ENCODE measurements around the gene OR52W1.

Gene OR52W1

DNA sequence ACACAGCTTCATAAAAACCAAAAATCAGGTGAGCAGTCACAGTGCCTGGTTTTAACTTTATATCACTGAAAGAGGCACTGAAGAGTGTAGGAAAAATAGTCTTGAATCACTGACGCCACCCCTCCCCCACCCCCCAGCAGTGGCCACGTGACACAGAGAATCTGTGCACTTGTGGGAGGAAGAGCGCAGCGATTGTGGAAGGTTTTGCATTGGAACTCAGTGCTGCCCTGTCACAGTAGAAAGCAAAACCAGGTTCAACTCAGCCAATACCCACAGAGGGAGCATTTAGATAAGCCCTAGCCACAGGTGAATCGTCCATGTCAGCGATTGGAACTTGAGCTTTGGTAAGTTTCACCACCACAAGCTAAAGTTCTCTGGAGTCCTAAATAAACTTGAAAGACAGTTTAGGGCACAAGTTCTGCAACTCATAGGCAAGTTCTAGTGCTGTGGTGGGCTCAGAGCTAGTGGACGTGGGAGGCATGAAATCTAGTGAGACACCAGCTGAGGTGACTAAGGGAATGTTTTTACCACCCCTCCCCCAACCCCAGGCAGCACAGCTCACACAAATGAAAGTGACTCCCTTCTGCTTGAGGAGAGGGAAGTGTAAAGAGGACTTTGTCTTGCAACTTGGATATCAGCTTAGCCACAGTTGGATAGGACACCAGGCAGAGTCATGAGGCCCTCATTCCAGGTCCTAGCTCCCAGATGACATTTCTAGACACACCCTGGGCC, 42.2 kb upstream of the OR52W1 start:
- Histone ChIP-seq H3K79me2 (ENCODE audit: low read length) (no peaks in the 10 kb centered on the region), H2AFZ (ENCODE audit: low read length) (no peak overlapping the region), H4K20me1 (ENCODE audit: insufficient read depth, low read length) (no peaks in the 10 kb centered on the region), H3K36me3 (replicated peaks; ENCODE audit: insufficient read depth, low read length) (no peaks in the 10 kb centered on the region), H3K4me1 (ENCODE audit: low read length) (no peaks in the 10 kb centered on the region), H3K9ac (ENCODE audit: low read length) (no peak overlapping the region), H3K9me2 (replicated peaks; ENCODE audit: insufficient read depth, low read length) (no peaks in the 10 kb centered on the region), H3K27me3 (replicated peaks; ENCODE audit: insufficient read depth, low read length) (no peaks in the 10 kb centered on the region), H3K9me3 (replicated peaks; ENCODE audit: insufficient read depth, low read length) (no peaks in the 10 kb centered on the region), H3K4me2 (ENCODE audit: low read depth, low read length) (no peak overlapping the region), H3K4me3 (ENCODE audit: low read length) (no peak overlapping the region), H3F3A (ENCODE audit: insufficient read depth, low read length) (no peaks in the 10 kb centered on the region), H3K27ac (ENCODE audit: low read length) (no peak overlapping the region)
- TF ChIP-seq, protein P1, sequence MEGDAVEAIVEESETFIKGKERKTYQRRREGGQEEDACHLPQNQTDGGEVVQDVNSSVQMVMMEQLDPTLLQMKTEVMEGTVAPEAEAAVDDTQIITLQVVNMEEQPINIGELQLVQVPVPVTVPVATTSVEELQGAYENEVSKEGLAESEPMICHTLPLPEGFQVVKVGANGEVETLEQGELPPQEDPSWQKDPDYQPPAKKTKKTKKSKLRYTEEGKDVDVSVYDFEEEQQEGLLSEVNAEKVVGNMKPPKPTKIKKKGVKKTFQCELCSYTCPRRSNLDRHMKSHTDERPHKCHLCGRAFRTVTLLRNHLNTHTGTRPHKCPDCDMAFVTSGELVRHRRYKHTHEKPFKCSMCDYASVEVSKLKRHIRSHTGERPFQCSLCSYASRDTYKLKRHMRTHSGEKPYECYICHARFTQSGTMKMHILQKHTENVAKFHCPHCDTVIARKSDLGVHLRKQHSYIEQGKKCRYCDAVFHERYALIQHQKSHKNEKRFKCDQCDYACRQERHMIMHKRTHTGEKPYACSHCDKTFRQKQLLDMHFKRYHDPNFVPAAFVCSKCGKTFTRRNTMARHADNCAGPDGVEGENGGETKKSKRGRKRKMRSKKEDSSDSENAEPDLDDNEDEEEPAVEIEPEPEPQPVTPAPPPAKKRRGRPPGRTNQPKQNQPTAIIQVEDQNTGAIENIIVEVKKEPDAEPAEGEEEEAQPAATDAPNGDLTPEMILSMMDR (IDR thresholded peaks at IDR 0.05; ENCODE audit: low read length) = no peak
- TF ChIP-seq EZH2phosphoT487 (IDR thresholded peaks at IDR 0.05; ENCODE audit: low read length) = no peak
- TF ChIP-seq EZH2 (optimal IDR thresholded peaks at IDR 0.05; ENCODE audit: low read depth, low read length) = no peak
- DNase-seq = no peak

DNA sequence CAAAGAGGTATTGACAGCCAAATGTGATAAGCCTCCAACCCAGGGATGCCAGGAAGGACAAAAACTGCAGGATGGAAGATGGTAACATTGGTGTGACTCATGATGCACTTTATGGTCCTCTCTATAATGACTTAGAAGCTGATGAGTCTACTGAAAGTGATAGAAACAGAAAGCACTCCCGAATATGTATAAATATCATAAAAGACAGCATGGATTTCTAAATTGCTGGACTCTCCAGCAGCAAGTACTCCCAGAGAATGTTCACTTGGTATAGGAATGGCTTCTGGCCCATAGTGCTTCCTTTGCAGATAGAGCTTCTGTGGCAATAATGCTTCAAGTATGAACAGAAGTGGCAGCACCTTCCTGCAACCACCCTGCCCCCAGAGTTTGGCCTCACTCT, 28.8 kb upstream of the OR52W1 start, which contains the start of gene OR52B2:
OR52B2 (minus strand) TSS at position 101 of the 400 bp plus-strand sequence; CDS start at position 101, 0 bp downstream.
- no peaks in the 10 kb centered on the region for H3K27me3 ChIP-seq (replicated peaks; ENCODE audit: insufficient read depth, low read length)
- no peak within 1 kb of the TSS for H3K9ac ChIP-seq (ENCODE audit: low read length)
- no peaks in the 10 kb centered on the region for H3K79me2 ChIP-seq (ENCODE audit: low read length)
- no peaks in the 10 kb centered on the region for H3K9me3 ChIP-seq (replicated peaks; ENCODE audit: insufficient read depth, low read length)
- no peaks in the 10 kb centered on the region for H3K9me2 ChIP-seq (replicated peaks; ENCODE audit: insufficient read depth, low read length)
- H3K36me3 ChIP-seq (replicated peaks; ENCODE audit: insufficient read depth, low read length) = no peaks in the 10 kb centered on the region
- no peaks in the 10 kb centered on the region for H3F3A ChIP-seq (ENCODE audit: insufficient read depth, low read length)
- H4K20me1 ChIP-seq (ENCODE audit: insufficient read depth, low read length) = no peaks in the 10 kb centered on the region
- H3K27ac ChIP-seq (ENCODE audit: low read length) = no peak within 1 kb of the TSS
- no peak within 1 kb of the TSS for H3K4me2 ChIP-seq (ENCODE audit: low read depth, low read length)
- DNase-seq = no peak
- no peaks in the 10 kb centered on the region for H3K4me1 ChIP-seq (ENCODE audit: low read length)
- no peak within 1 kb of the TSS for H2AFZ ChIP-seq (ENCODE audit: low read length)
- H3K4me3 ChIP-seq (ENCODE audit: low read length) = no peak within 1 kb of the TSS
- TF ChIP-seq EZH2 (optimal IDR thresholded peaks at IDR 0.05; ENCODE audit: low read depth, low read length) = no peak
- TF ChIP-seq EZH2phosphoT487 (IDR thresholded peaks at IDR 0.05; ENCODE audit: low read length) = no peak
- TF ChIP-seq, protein P1 (IDR thresholded peaks at IDR 0.05; ENCODE audit: low read length) = no peak

DNA sequence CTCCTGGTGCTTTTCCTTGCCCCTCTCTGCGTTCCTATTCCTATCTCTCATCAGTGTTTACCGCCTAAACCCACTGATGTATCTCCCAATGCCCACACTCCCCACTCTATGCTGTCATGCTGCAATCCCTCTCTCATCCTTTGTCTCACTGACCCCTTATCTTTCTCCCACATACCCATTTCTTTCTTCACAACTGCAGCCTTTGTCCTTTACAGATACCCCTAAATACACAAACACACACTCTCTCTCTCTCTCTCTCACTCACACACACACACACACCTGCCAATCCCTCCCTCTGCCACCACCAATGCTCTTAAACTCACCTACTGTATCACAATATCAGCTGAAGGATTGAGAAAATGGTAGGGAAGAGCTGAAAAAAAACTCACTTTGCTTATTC, 23.6 kb upstream of the OR52W1 start:
- no peaks in the 10 kb centered on the region for H3K4me1 ChIP-seq (ENCODE audit: low read length)
- H3K9ac ChIP-seq (ENCODE audit: low read length) = no peak overlapping the region
- no peaks in the 10 kb centered on the region for H3K9me2 ChIP-seq (replicated peaks; ENCODE audit: insufficient read depth, low read length)
- no peaks in the 10 kb centered on the region for H3K27me3 ChIP-seq (replicated peaks; ENCODE audit: insufficient read depth, low read length)
- no peaks in the 10 kb centered on the region for H3K79me2 ChIP-seq (ENCODE audit: low read length)
- H3K27ac ChIP-seq (ENCODE audit: low read length) = no peak overlapping the region
- H3F3A ChIP-seq (ENCODE audit: insufficient read depth, low read length) = no peaks in the 10 kb centered on the region
- no peak overlapping the region for H2AFZ ChIP-seq (ENCODE audit: low read length)
- no peak for DNase-seq
- no peak overlapping the region for H3K4me3 ChIP-seq (ENCODE audit: low read length)
- TF ChIP-seq EZH2 (optimal IDR thresholded peaks at IDR 0.05; ENCODE audit: low read depth, low read length) (no peak), EZH2phosphoT487 (IDR thresholded peaks at IDR 0.05; ENCODE audit: low read length) (no peak)
- TF ChIP-seq, protein P1 (IDR thresholded peaks at IDR 0.05; ENCODE audit: low read length) = no peak
- no peak overlapping the region for H3K4me2 ChIP-seq (ENCODE audit: low read depth, low read length)
- no peaks in the 10 kb centered on the region for H4K20me1 ChIP-seq (ENCODE audit: insufficient read depth, low read length)
- H3K9me3 ChIP-seq (replicated peaks; ENCODE audit: insufficient read depth, low read length) = no peaks in the 10 kb centered on the region
- no peaks in the 10 kb centered on the region for H3K36me3 ChIP-seq (replicated peaks; ENCODE audit: insufficient read depth, low read length)

Data from MM.1S (cell line).